HepG2 (cell line): ENCODE measurements around the gene HLA-DQA1.

Experiments used
- EP300 ChIP-seq, 3 experiments: sonication (generic) in 1 of 3; formaldehyde crosslinking in 1 of 3; IDR thresholded peaks; 2 replicates each; pipeline versions ENCODE4 v1.5.1 to v1.6.1; 2011 to 2020; ENCODE audit warnings: low read depth in 2 of 3, low read length in 2 of 3, borderline replicate concordance in 1 of 3, improper control_type of control experiment in 1 of 3, mild to moderate bottlenecking in 1 of 3, missing genetic modification reagents in 1 of 3, moderate library complexity in 1 of 3
- HOXA5 ChIP-seq: sonication (generic); formaldehyde crosslinking; IDR thresholded peaks from 2 replicates; pipeline ENCODE4 v1.4.0; 2020; ENCODE audit warnings: missing genetic modification reagents
- JUN ChIP-seq: sonication (generic); formaldehyde crosslinking; IDR thresholded peaks from 2 replicates; pipeline ENCODE4 v1.4.0; 2020; ENCODE audit warnings: mild to moderate bottlenecking, missing genetic modification reagents
- KDM1A ChIP-seq: IDR thresholded peaks from 2 replicates; pipeline ENCODE4 v1.6.1; 2016; ENCODE audit warnings: missing compliant biosample characterization
- MAZ ChIP-seq, 2 experiments: sonication (generic) in 1 of 2; formaldehyde crosslinking in 1 of 2; IDR thresholded peaks; 2 replicates each; pipeline versions ENCODE4 v1.5.0 to v1.6.1; 2012 to 2020; ENCODE audit warnings: low read depth in 2 of 2, mild to moderate bottlenecking in 2 of 2, borderline replicate concordance in 1 of 2, improper control_type of control experiment in 1 of 2, low read length in 1 of 2, missing genetic modification reagents in 1 of 2, moderate library complexity in 1 of 2
- NFATC3 ChIP-seq: sonication (generic); formaldehyde crosslinking; IDR thresholded peaks from 2 replicates; pipeline ENCODE4 v1.5.1; 2020; ENCODE audit warnings: mild to moderate bottlenecking, missing genetic modification reagents
- SMC3 ChIP-seq: IDR thresholded peaks from 2 replicates; pipeline ENCODE4 v1.6.1; 2011; ENCODE audit warnings: low read length, improper control_type of control experiment
- U2AF1 ChIP-seq: fragments of 200-400 bp; formaldehyde crosslinking; optimal IDR thresholded peaks from 2 replicates; pipeline ENCODE3; 2017; ENCODE audit warnings: mild to moderate bottlenecking, low read depth, low read length
- ZNF781 ChIP-seq: sonication (generic); formaldehyde crosslinking; IDR thresholded peaks from 2 replicates; pipeline ENCODE4 v1.5.1; 2020; ENCODE audit warnings: borderline replicate concordance, mild to moderate bottlenecking, missing genetic modification reagents; ENCODE audit errors: not compliant biosample characterization
- TF ChIP-seq, protein P1 (sequence below): sonication (generic); formaldehyde crosslinking; IDR thresholded peaks from 2 replicates; pipeline ENCODE4 v1.5.0; 2020; ENCODE audit warnings: mild to moderate bottlenecking, missing genetic modification reagents
- TF ChIP-seq, protein P2 (sequence below): sonication (generic); formaldehyde crosslinking; IDR thresholded peaks from 2 replicates; pipeline ENCODE4 v1.5.0; 2020; ENCODE audit warnings: mild to moderate bottlenecking, missing genetic modification reagents, moderate library complexity
- TF ChIP-seq, protein P3 (sequence below): sonication (generic); formaldehyde crosslinking; IDR thresholded peaks from 2 replicates; pipeline ENCODE4 v1.9.0; 2022; ENCODE audit warnings: low read depth, missing genetic modification reagents
- TF ChIP-seq, protein P4 (sequence below), 2 experiments: sonication (generic) in 1 of 2; formaldehyde crosslinking in 1 of 2; IDR thresholded peaks; 2 replicates each; pipeline versions ENCODE4 v1.5.1 to v1.6.1; 2011 to 2020; ENCODE audit warnings: borderline replicate concordance in 1 of 2, low read depth in 1 of 2, low read length in 1 of 2, mild to moderate bottlenecking in 1 of 2, missing genetic modification reagents in 1 of 2, moderate library complexity in 1 of 2
- TF ChIP-seq, protein P5 (sequence below): sonication (generic); formaldehyde crosslinking; IDR thresholded peaks from 2 replicates; pipeline ENCODE4 v1.4.0; 2020; ENCODE audit warnings: missing genetic modification reagents

DNA sequence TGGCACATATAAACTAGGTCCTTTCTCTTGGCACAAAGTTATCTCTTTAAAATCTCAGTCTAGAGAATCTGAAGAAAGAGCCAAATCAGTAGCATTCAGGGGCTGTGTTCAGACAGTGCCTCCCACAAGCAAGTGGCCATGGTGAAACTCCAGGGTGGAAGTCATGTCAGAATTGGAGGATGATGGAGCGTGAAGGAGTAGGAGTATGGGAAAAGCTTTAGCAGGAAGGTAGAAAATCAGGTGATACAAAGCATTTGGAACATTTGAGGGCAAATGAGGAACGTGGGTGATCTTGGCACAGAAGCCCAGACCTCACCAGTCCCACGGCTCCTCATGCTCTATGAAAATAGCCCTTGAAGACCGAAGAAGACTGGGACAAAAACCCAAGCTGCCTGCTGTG lies 32.0 kb downstream of the HLA-DQA1 start:
- TF ChIP-seq, protein P1, sequence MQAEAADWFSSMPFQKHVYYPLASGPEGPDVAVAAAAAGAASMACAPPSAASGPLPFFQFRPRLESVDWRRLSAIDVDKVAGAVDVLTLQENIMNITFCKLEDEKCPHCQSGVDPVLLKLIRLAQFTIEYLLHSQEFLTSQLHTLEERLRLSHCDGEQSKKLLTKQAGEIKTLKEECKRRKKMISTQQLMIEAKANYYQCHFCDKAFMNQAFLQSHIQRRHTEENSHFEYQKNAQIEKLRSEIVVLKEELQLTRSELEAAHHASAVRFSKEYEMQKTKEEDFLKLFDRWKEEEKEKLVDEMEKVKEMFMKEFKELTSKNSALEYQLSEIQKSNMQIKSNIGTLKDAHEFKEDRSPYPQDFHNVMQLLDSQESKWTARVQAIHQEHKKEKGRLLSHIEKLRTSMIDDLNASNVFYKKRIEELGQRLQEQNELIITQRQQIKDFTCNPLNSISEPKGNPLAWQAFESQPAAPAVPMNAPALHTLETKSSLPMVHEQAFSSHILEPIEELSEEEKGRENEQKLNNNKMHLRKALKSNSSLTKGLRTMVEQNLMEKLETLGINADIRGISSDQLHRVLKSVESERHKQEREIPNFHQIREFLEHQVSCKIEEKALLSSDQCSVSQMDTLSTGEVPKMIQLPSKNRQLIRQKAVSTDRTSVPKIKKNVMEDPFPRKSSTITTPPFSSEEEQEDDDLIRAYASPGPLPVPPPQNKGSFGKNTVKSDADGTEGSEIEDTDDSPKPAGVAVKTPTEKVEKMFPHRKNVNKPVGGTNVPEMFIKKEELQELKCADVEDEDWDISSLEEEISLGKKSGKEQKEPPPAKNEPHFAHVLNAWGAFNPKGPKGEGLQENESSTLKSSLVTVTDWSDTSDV (CRISPR knock-in tag) = no peak
- TF ChIP-seq, protein P2, sequence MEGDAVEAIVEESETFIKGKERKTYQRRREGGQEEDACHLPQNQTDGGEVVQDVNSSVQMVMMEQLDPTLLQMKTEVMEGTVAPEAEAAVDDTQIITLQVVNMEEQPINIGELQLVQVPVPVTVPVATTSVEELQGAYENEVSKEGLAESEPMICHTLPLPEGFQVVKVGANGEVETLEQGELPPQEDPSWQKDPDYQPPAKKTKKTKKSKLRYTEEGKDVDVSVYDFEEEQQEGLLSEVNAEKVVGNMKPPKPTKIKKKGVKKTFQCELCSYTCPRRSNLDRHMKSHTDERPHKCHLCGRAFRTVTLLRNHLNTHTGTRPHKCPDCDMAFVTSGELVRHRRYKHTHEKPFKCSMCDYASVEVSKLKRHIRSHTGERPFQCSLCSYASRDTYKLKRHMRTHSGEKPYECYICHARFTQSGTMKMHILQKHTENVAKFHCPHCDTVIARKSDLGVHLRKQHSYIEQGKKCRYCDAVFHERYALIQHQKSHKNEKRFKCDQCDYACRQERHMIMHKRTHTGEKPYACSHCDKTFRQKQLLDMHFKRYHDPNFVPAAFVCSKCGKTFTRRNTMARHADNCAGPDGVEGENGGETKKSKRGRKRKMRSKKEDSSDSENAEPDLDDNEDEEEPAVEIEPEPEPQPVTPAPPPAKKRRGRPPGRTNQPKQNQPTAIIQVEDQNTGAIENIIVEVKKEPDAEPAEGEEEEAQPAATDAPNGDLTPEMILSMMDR = no peak
- no peak for TF ChIP-seq SMC3
- TF ChIP-seq JUN = no peak
- TF ChIP-seq, protein P3, sequence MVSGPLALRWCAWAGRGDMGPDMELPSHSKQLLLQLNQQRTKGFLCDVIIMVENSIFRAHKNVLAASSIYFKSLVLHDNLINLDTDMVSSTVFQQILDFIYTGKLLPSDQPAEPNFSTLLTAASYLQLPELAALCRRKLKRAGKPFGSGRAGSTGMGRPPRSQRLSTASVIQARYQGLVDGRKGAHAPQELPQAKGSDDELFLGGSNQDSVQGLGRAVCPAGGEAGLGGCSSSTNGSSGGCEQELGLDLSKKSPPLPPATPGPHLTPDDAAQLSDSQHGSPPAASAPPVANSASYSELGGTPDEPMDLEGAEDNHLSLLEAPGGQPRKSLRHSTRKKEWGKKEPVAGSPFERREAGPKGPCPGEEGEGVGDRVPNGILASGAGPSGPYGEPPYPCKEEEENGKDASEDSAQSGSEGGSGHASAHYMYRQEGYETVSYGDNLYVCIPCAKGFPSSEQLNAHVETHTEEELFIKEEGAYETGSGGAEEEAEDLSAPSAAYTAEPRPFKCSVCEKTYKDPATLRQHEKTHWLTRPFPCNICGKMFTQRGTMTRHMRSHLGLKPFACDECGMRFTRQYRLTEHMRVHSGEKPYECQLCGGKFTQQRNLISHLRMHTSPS = no peak
- no peak for TF ChIP-seq MAZ (IDR thresholded peaks at IDR 0.05; ENCODE audit: borderline replicate concordance, low read depth, low read length)
- no peak for TF ChIP-seq MAZ (CRISPR knock-in tag; IDR thresholded peaks at IDR 0.05; ENCODE audit: low read depth)
- TF ChIP-seq HOXA5 (CRISPR knock-in tag) = no peak
- TF ChIP-seq, protein P4, sequence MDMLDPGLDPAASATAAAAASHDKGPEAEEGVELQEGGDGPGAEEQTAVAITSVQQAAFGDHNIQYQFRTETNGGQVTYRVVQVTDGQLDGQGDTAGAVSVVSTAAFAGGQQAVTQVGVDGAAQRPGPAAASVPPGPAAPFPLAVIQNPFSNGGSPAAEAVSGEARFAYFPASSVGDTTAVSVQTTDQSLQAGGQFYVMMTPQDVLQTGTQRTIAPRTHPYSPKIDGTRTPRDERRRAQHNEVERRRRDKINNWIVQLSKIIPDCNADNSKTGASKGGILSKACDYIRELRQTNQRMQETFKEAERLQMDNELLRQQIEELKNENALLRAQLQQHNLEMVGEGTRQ (IDR thresholded peaks at IDR 0.05; ENCODE audit: low read depth, low read length) = no peak
- TF ChIP-seq, protein P4 (CRISPR knock-in tag; IDR thresholded peaks at IDR 0.05; ENCODE audit: borderline replicate concordance) = no peak
- TF ChIP-seq, protein P5, sequence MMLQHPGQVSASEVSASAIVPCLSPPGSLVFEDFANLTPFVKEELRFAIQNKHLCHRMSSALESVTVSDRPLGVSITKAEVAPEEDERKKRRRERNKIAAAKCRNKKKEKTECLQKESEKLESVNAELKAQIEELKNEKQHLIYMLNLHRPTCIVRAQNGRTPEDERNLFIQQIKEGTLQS = no peak
- TF ChIP-seq ZNF781 (CRISPR knock-in tag) = no peak
- TF ChIP-seq EP300 (IDR thresholded peaks at IDR 0.05; ENCODE audit: low read depth in 2 of 2, low read length in 2 of 2) = no peak
- TF ChIP-seq EP300 (CRISPR knock-in tag; IDR thresholded peaks at IDR 0.05; ENCODE audit: borderline replicate concordance) = no peak
- no peak for TF ChIP-seq U2AF1
- TF ChIP-seq KDM1A = no peak
- TF ChIP-seq NFATC3 (CRISPR knock-in tag) = no peak
